IMR-90 (cell line): ENCODE data around the gene PHF20. TPM values are rescaled to one million over a fixed set of nuclear protein-coding genes. Genes with fewer than 3 reads are reported as not detected.

Source experiments
- ATAC-seq: fragments of 200-7000 bp; cut with Tn5 transposase; 2 replicates; pipeline ENCODE4 v1.9.1; 2020; ENCODE audit warnings: low read depth, mild to moderate bottlenecking, moderate library complexity
- BruUV-seq: library from RNA; stranded (reverse); fragments of 400-500 nt; replicated peaks from 2 replicates; lab custom pipeline; 2021; lab: Mats Ljungman, UMichigan
- CTCF ChIA-PET: fragments of 300-600 bp; formaldehyde crosslinking; extraction: SDS; loops from one replicate; lab custom pipeline; 2021; ENCODE audit warnings: antibody characterized with exemption; lab: Yijun Ruan, JAX
- POLR2A ChIA-PET: fragments of 300-600 bp; sonication (Branson Sonifier 250); formaldehyde crosslinking; loops from one replicate; lab custom pipeline; 2022; ENCODE audit warnings: antibody characterized with exemption; ENCODE audit not compliant: unreplicated experiment; lab: Charles Lee
- DNase-seq: peaks from one replicate; pipeline ENCODE4 v3.0.0; 2013
- H2AFZ ChIP-seq: replicated peaks from 2 replicates; pipeline ENCODE3; 2013; ENCODE audit warnings: low read length, mild to moderate bottlenecking; ENCODE audit not compliant: poor library complexity
- H2AK5ac ChIP-seq: 2 replicates; pipeline ENCODE4 v1.6.1; 2013; ENCODE audit warnings: low read depth, low read length, inconsistent platforms
- H2AK9ac ChIP-seq: replicated peaks from 2 replicates; pipeline ENCODE3; 2013; ENCODE audit warnings: mild to moderate bottlenecking, low read depth, low read length, moderate library complexity; ENCODE audit not compliant: poor library complexity
- H2BK120ac ChIP-seq: 2 replicates; pipeline ENCODE4 v1.6.1; 2013; ENCODE audit warnings: low read depth, low read length, inconsistent platforms
- H2BK15ac ChIP-seq: 3 replicates; pipeline ENCODE4 v1.6.1; 2013; ENCODE audit warnings: low read depth, low read length, inconsistent platforms
- H2BK20ac ChIP-seq: 2 replicates; pipeline ENCODE4 v1.6.1; 2013; ENCODE audit warnings: low read depth, mild to moderate bottlenecking, inconsistent platforms, low read length, moderate library complexity
- H2BK5ac ChIP-seq: 2 replicates; pipeline ENCODE4 v1.6.1; 2013; ENCODE audit warnings: mild to moderate bottlenecking, low read depth, low read length, inconsistent platforms; ENCODE audit not compliant: poor library complexity, severe bottlenecking
- H3K14ac ChIP-seq: replicated peaks from 2 replicates; pipeline ENCODE4 v1.6.1; 2013; ENCODE audit warnings: low read depth, low read length, inconsistent platforms
- H3K18ac ChIP-seq: 2 replicates; pipeline ENCODE4 v1.6.1; 2013; ENCODE audit warnings: low read depth, low read length, control low read depth
- H3K23ac ChIP-seq: 2 replicates; pipeline ENCODE4 v1.6.1; 2013; ENCODE audit warnings: low read depth, low read length, inconsistent platforms
- H3K27ac ChIP-seq: 2 replicates; pipeline ENCODE4 v1.5.1; 2013; ENCODE audit warnings: mild to moderate bottlenecking, control low read depth, low read length; ENCODE audit not compliant: insufficient read depth
- H3K27me3 ChIP-seq: 2 replicates; pipeline ENCODE4 v1.6.1; 2013; ENCODE audit warnings: low read length; ENCODE audit not compliant: control insufficient read depth, insufficient read depth
- H3K36me3 ChIP-seq: 2 replicates; pipeline ENCODE4 v1.6.1; 2013; ENCODE audit warnings: low read length, mixed read lengths; ENCODE audit not compliant: control insufficient read depth, insufficient read depth
- H3K4ac ChIP-seq: 2 replicates; pipeline ENCODE4 v1.6.1; 2013; ENCODE audit warnings: low read depth, low read length, inconsistent platforms
- H3K4me1 ChIP-seq: 2 replicates; pipeline ENCODE4 v1.6.1; 2013; ENCODE audit warnings: low read length, mixed read lengths; ENCODE audit not compliant: control insufficient read depth, insufficient read depth
- H3K4me2 ChIP-seq: 2 replicates; pipeline ENCODE4 v1.6.1; 2013; ENCODE audit warnings: low read depth, mild to moderate bottlenecking, control low read depth, low read length, moderate library complexity
- H3K4me3 ChIP-seq: 2 replicates; pipeline ENCODE4 v1.5.1; 2013; ENCODE audit warnings: low read depth, mild to moderate bottlenecking, control low read depth, low read length, moderate library complexity; ENCODE audit not compliant: insufficient read depth
- H3K56ac ChIP-seq: 2 replicates; pipeline ENCODE4 v1.6.1; 2013; ENCODE audit warnings: low read length, inconsistent platforms; ENCODE audit not compliant: insufficient read depth; ENCODE audit errors: extremely low read depth
- H3K79me1 ChIP-seq, 2 experiments: 2 replicates each; pipeline ENCODE4 v1.6.1; 2013; ENCODE audit warnings: low read length in 2 of 2, inconsistent platforms in 1 of 2, low read depth in 1 of 2
- H3K9ac ChIP-seq: 2 replicates; pipeline ENCODE4 v1.6.1; 2013; ENCODE audit warnings: low read depth, low read length, control low read depth
- H3K9me1 ChIP-seq: 2 replicates; pipeline ENCODE4 v1.6.1; 2013; ENCODE audit warnings: low read length, inconsistent platforms; ENCODE audit not compliant: insufficient read depth
- H3K9me3 ChIP-seq: 2 replicates; pipeline ENCODE4 v1.6.1; 2013; ENCODE audit warnings: low read length; ENCODE audit not compliant: control insufficient read depth, insufficient read depth
- H4K20me1 ChIP-seq: 2 replicates; pipeline ENCODE4 v1.6.1; 2013; ENCODE audit warnings: low read length, inconsistent platforms; ENCODE audit not compliant: insufficient read depth
- H4K5ac ChIP-seq: 2 replicates; pipeline ENCODE4 v1.6.1; 2013; ENCODE audit warnings: mild to moderate bottlenecking, low read depth, low read length, control low read depth
- H4K8ac ChIP-seq, 2 experiments: 2 replicates each; pipeline ENCODE4 v1.6.1; 2013; ENCODE audit warnings: low read depth in 2 of 2, low read length in 2 of 2, control low read depth in 1 of 2, inconsistent platforms in 1 of 2
- H4K91ac ChIP-seq: 2 replicates; pipeline ENCODE4 v1.6.1; 2013; ENCODE audit warnings: low read depth, low read length, inconsistent platforms; ENCODE audit not compliant: insufficient read depth
- BHLHE40 ChIP-seq: fragments of 150-350 bp; IDR thresholded peaks from 2 replicates; pipeline ENCODE4 v1.6.1; 2016; ENCODE audit warnings: mild to moderate bottlenecking, low read depth, low read length
- CEBPB ChIP-seq: IDR thresholded peaks from 2 replicates; pipeline ENCODE4 v1.6.1; 2012; ENCODE audit warnings: low read depth, low read length, improper control_type of control experiment
- CHD1 ChIP-seq: IDR thresholded peaks from 2 replicates; pipeline ENCODE4 v1.6.1; 2012; ENCODE audit warnings: low read depth, low read length, improper control_type of control experiment
- CTCF ChIP-seq: conservative IDR thresholded peaks from 2 replicates; pipeline ENCODE4 v1.5.1; 2012; ENCODE audit warnings: mild to moderate bottlenecking, low read depth, low read length, improper control_type of control experiment
- ELK1 ChIP-seq: fragments of 150-350 bp; IDR thresholded peaks from 2 replicates; pipeline ENCODE4 v1.6.1; 2016; ENCODE audit warnings: low read depth, mild to moderate bottlenecking, low read length, moderate library complexity, borderline replicate concordance
- FOS ChIP-seq: fragments of 150-350 bp; IDR thresholded peaks from 2 replicates; pipeline ENCODE4 v1.6.1; 2016; ENCODE audit warnings: low read depth, low read length
- MAFK ChIP-seq: IDR thresholded peaks from 2 replicates; pipeline ENCODE4 v1.6.1; 2012; ENCODE audit warnings: low read depth, low read length, improper control_type of control experiment
- MAZ ChIP-seq: IDR thresholded peaks from 2 replicates; pipeline ENCODE4 v1.6.1; 2012; ENCODE audit warnings: low read depth, mild to moderate bottlenecking, low read length, improper control_type of control experiment, moderate library complexity, borderline replicate concordance
- MXI1 ChIP-seq: IDR thresholded peaks from 2 replicates; pipeline ENCODE4 v1.6.1; 2012; ENCODE audit warnings: low read depth, mild to moderate bottlenecking, low read length, moderate library complexity, borderline replicate concordance
- NFE2L2 ChIP-seq: fragments of 150-350 bp; IDR thresholded peaks from 2 replicates; pipeline ENCODE4 v1.6.1; 2016; ENCODE audit warnings: low read depth, mild to moderate bottlenecking, low read length
- POLR2A ChIP-seq: IDR thresholded peaks from 2 replicates; pipeline ENCODE4 v1.6.1; 2012; ENCODE audit warnings: mild to moderate bottlenecking, low read depth, low read length
- RAD21 ChIP-seq: IDR thresholded peaks from 2 replicates; pipeline ENCODE4 v1.6.1; 2012; ENCODE audit warnings: low read length, improper control_type of control experiment
- RCOR1 ChIP-seq: IDR thresholded peaks from 2 replicates; pipeline ENCODE4 v1.6.1; 2012; ENCODE audit warnings: mild to moderate bottlenecking, low read length, improper control_type of control experiment; ENCODE audit not compliant: insufficient replicate concordance
- RFX5 ChIP-seq: IDR thresholded peaks from 2 replicates; pipeline ENCODE4 v1.8.0; 2012; ENCODE audit warnings: low read depth, mild to moderate bottlenecking, low read length, moderate library complexity
- SMC3 ChIP-seq: fragments of 150-350 bp; IDR thresholded peaks from 2 replicates; pipeline ENCODE4 v1.6.1; 2016; ENCODE audit warnings: low read depth, mild to moderate bottlenecking, antibody characterized with exemption, low read length, moderate library complexity
- USF2 ChIP-seq: fragments of 150-350 bp; IDR thresholded peaks from 2 replicates; pipeline ENCODE4 v1.6.1; 2017; ENCODE audit warnings: mild to moderate bottlenecking, antibody characterized with exemption, low read length, low read depth
- WGBS, 2 experiments: methylation state at CpG; one replicate each; pipeline versions ENCODE4 v1.1.5 to v1.1.7; 2013; ENCODE audit warnings: missing lambda C conversion rate in 2 of 2; ENCODE audit not compliant: insufficient read length in 1 of 2; ENCODE audit errors: extremely low coverage in 2 of 2; 5-methylcytosine and 5-hydroxymethylcytosine counted together
- dilution Hi-C: fragments of 300-500 bp; cut with HindIII; formaldehyde crosslinking; loops from one replicate; pipeline ENCODE4 v1.14.3; 2018; ENCODE audit warnings: low sequenced_read_pairs; ENCODE audit not compliant: unreplicated experiment
- in situ Hi-C: fragments of 300-500 bp; cut with MboI; formaldehyde crosslinking; loops from 3 replicates; pipeline ENCODE4 v1.14.3; 2019; ENCODE audit warnings: low sequenced_read_pairs, inconsistent platforms, mixed read lengths
- intact Hi-C: fragments of 100-400 bp; cut with micrococcal nuclease; formaldehyde crosslinking; loops from 2 replicates; pipeline ENCODE4 v1.10.0; 2022
- polyA plus RNA-seq, 3 experiments: library from polyadenylated mRNA; depleted of rRNA; stranded (reverse); fragments of >200 nt; gene quantifications; 2 replicates each; pipeline ENCODE4 v1.2.3, GENCODE V29; 2012; ENCODE audit warnings: low replicate concordance in 1 of 3
- total RNA-seq: library from RNA; depleted of rRNA; stranded (reverse); fragments of >200 nt; gene quantifications from 2 replicates; pipeline ENCODE4 v1.2.3, GENCODE V29; 2012

Gene PHF20
- total and polyA plus RNA-seq, 2 of the 4 experiments (the other 2 are of a cell fraction) = 22.0 to 22.5 TPM

- Histone ChIP-seq H2BK20ac (no peak overlapping the region), H2AK9ac (no peak overlapping the region), H2BK5ac (no peak overlapping the region), H3K9ac (no peak overlapping the region), H2AK5ac (no peak overlapping the region), H2BK15ac (no peak overlapping the region), H3K23ac (no peak overlapping the region), H3K27ac (no peak overlapping the region), H3K4ac (no peak overlapping the region), H3K4me3 (no peak overlapping the region), H3K9me1 (peaks cover 9% of the 10 kb centered on the region), H3K79me1 (peaks cover 48 to 59% of the 10 kb centered on the region in 2 experiments), H3K4me1 (no peaks in the 10 kb centered on the region), H4K8ac (no peak overlapping the region), H3K9me3 (no peaks in the 10 kb centered on the region), H3K36me3 (peaks cover 30% of the 10 kb centered on the region), H2BK120ac (no peak overlapping the region), H4K5ac (no peak overlapping the region), H3K14ac (no peak overlapping the region), H3K4me2 (no peak overlapping the region), H4K91ac (no peak overlapping the region), H3K56ac (no peak overlapping the region), H3K27me3 (no peaks in the 10 kb centered on the region), H4K20me1 (peaks cover 6% of the 10 kb centered on the region; the same call in 1 of the 2 replicates), H2AFZ (no peak overlapping the region), H3K18ac (no peak overlapping the region)
- DNase-seq (no peak), ATAC-seq (no peak)
- in situ Hi-C loops (loop anchor here (25.0 kb wide), 1 partner anchor 397 kb away; no protein-coding TSS in a partner anchor), intact Hi-C loops (no loop called here), dilution Hi-C loops (no loop called here)
- BruUV-seq = no TSS peak
- 78% methylated on average over 1 of the region's 1 CpG; no CpG with 5 or more reads in 1 of the 2 experiments for WGBS, 2 experiments
- TF ChIP-seq MXI1 = no peak
- TF ChIP-seq RFX5 = no peak
- no peak for TF ChIP-seq RCOR1
- TF ChIP-seq FOS = no peak
- no peak for TF ChIP-seq RAD21
- TF ChIP-seq POLR2A = no peak
- TF ChIP-seq SMC3 = no peak
- TF ChIP-seq CTCF = no peak
- no peak for TF ChIP-seq CHD1
- TF ChIP-seq NFE2L2 = no peak
- no peak for TF ChIP-seq MAZ
- TF ChIP-seq CEBPB = no peak
- TF ChIP-seq ELK1 = no peak
- TF ChIP-seq BHLHE40 = no peak
- no peak for TF ChIP-seq MAFK
- no peak for TF ChIP-seq USF2
- ChIA-PET CTCF (no interaction called here), POLR2A (no interaction called here)
These were observed 137.4 kb downstream of the PHF20 start for GRCh38 chr20:35909176-35909575.
